Trophoblast cell (in vitro differentiated cells and primary cell): ENCODE data around the gene ALK.
"Not testable (repeated sequence)": the region's sequence is repeated elsewhere in the genome, so short reads cannot be mapped to it uniquely, and the experiment has no call there.

Source experiments
- DNase-seq, 2 donors: peaks; one replicate each; pipeline ENCODE4 v3.0.0-alpha.2; 2016
- H2AFZ ChIP-seq: 2 replicates; pipeline ENCODE4 v1.6.1; 2013; ENCODE audit warnings: low read length, moderate library complexity, mild to moderate bottlenecking; ENCODE audit not compliant: insufficient read depth, poor library complexity
- H2AK5ac ChIP-seq: 2 replicates; pipeline ENCODE4 v1.6.1; 2013; ENCODE audit warnings: mild to moderate bottlenecking, low read length
- H2BK120ac ChIP-seq: 2 replicates; pipeline ENCODE4 v1.6.1; 2013; ENCODE audit warnings: low read length, mild to moderate bottlenecking, moderate library complexity; ENCODE audit not compliant: insufficient read depth, poor library complexity
- H2BK12ac ChIP-seq: 2 replicates; pipeline ENCODE4 v1.6.1; 2013; ENCODE audit warnings: mild to moderate bottlenecking, low read length, moderate library complexity
- H2BK5ac ChIP-seq: 2 replicates; pipeline ENCODE4 v1.6.1; 2013; ENCODE audit warnings: low read length, low read depth, moderate library complexity, mild to moderate bottlenecking; ENCODE audit not compliant: poor library complexity
- H3K14ac ChIP-seq: 2 replicates; pipeline ENCODE4 v1.6.1; 2013; ENCODE audit warnings: mild to moderate bottlenecking, low read length
- H3K18ac ChIP-seq: 2 replicates; pipeline ENCODE4 v1.6.1; 2013; ENCODE audit warnings: mild to moderate bottlenecking, low read length
- H3K23ac ChIP-seq: 2 replicates; pipeline ENCODE4 v1.6.1; 2013; ENCODE audit warnings: low read length
- H3K27ac ChIP-seq: 2 replicates; pipeline ENCODE4 v1.5.1; 2013; ENCODE audit warnings: low read depth, mild to moderate bottlenecking, inconsistent platforms, low read length, moderate library complexity
- H3K27me3 ChIP-seq: 2 replicates; pipeline ENCODE4 v1.6.1; 2013; ENCODE audit warnings: inconsistent platforms, mild to moderate bottlenecking, low read length, moderate library complexity; ENCODE audit not compliant: insufficient read depth
- H3K36me3 ChIP-seq, 2 experiments: 1 replicate in 1 of 2; 2 replicates in 1 of 2; pipeline ENCODE4 v1.6.1; 2013; ENCODE audit warnings: low read length in 2 of 2, mild to moderate bottlenecking in 2 of 2, moderate library complexity in 1 of 2; ENCODE audit not compliant: insufficient read depth in 2 of 2, control insufficient read depth in 1 of 2
- H3K4ac ChIP-seq: 2 replicates; pipeline ENCODE4 v1.6.1; 2013; ENCODE audit warnings: low read depth, mild to moderate bottlenecking, low read length, moderate library complexity
- H3K4me1 ChIP-seq, 2 experiments: 1 replicate in 1 of 2; 2 replicates in 1 of 2; pipeline ENCODE4 v1.6.1; 2013; ENCODE audit warnings: low read length in 2 of 2, mild to moderate bottlenecking in 2 of 2, moderate library complexity in 1 of 2; ENCODE audit not compliant: insufficient read depth in 2 of 2, control insufficient read depth in 1 of 2
- H3K4me2 ChIP-seq: 2 replicates; pipeline ENCODE4 v1.6.1; 2013; ENCODE audit warnings: inconsistent platforms, mild to moderate bottlenecking, low read length, moderate library complexity
- H3K4me3 ChIP-seq: 2 replicates; pipeline ENCODE4 v1.5.1; 2013; ENCODE audit warnings: mild to moderate bottlenecking, low read depth, low read length, inconsistent platforms
- H3K79me1 ChIP-seq: one replicate; pipeline ENCODE4 v1.6.1; 2013; ENCODE audit warnings: low read length
- H3K79me2 ChIP-seq: 2 replicates; pipeline ENCODE4 v1.6.1; 2013; ENCODE audit warnings: low read length, mild to moderate bottlenecking; ENCODE audit not compliant: control insufficient read depth, insufficient read depth, poor library complexity
- H3K9ac ChIP-seq: 2 replicates; pipeline ENCODE4 v1.6.1; 2013; ENCODE audit warnings: mild to moderate bottlenecking, low read length
- H3K9me3 ChIP-seq: 2 replicates; pipeline ENCODE4 v1.6.1; 2013; ENCODE audit warnings: low read depth, mild to moderate bottlenecking, control low read depth, inconsistent platforms, low read length; ENCODE audit not compliant: insufficient read depth
- H4K12ac ChIP-seq: 2 replicates; pipeline ENCODE4 v1.6.1; 2013; ENCODE audit warnings: low read depth, mild to moderate bottlenecking, low read length, moderate library complexity
- H4K8ac ChIP-seq: 2 replicates; pipeline ENCODE4 v1.6.1; 2013; ENCODE audit warnings: low read depth, mild to moderate bottlenecking, low read length, moderate library complexity
- H4K91ac ChIP-seq: one replicate; pipeline ENCODE4 v1.6.1; 2013; ENCODE audit warnings: low read depth, mild to moderate bottlenecking, low read length, moderate library complexity
- WGBS: extraction: QIAGEN DNeasy Blood & Tissue Kit; methylation state at CpG from one replicate; pipeline ENCODE4 v1.1.7; 2013; ENCODE audit warnings: missing lambda C conversion rate; ENCODE audit not compliant: insufficient read length, insufficient coverage; ENCODE audit errors: extremely low coverage; 5-methylcytosine and 5-hydroxymethylcytosine counted together

ALK gene

GRCh38 chr2:29829841-29830240 is 91.5 kb downstream of the ALK start:
- Histone ChIP-seq H2BK5ac (no peak overlapping the region), H3K23ac (no peak overlapping the region), H3K9ac (no peak overlapping the region), H3K27me3 (no peaks in the 10 kb centered on the region), H3K18ac (no peak overlapping the region), H4K12ac (no peak overlapping the region), H3K27ac (no peak overlapping the region), H2BK120ac (no peak overlapping the region), H3K14ac (no peak overlapping the region), H3K9me3 (no peaks in the 10 kb centered on the region), H2BK12ac (no peak overlapping the region), H2AFZ (no peak overlapping the region), H3K4me1 (no peaks in the 10 kb centered on the region), H3K79me2 (no peaks in the 10 kb centered on the region), H4K91ac (no peak overlapping the region), H3K4me2 (no peak overlapping the region), H3K4ac (no peak overlapping the region), H3K4me3 (no peak overlapping the region), H2AK5ac (no peak overlapping the region), H3K79me1 (no peaks in the 10 kb centered on the region), H3K36me3 (no peaks in the 10 kb centered on the region), H4K8ac (no peak overlapping the region)
- no peak for DNase-seq
- no CpG with 5 or more reads among the region's 2 CpGs for WGBS

- H2BK12ac ChIP-seq, H4K8ac ChIP-seq, H3K9me3 ChIP-seq, H3K23ac ChIP-seq, H2AFZ ChIP-seq, H2BK5ac ChIP-seq, H4K91ac ChIP-seq, H3K27ac ChIP-seq, H2AK5ac ChIP-seq, H2BK120ac ChIP-seq, H3K4me1 ChIP-seq, H4K12ac ChIP-seq, H3K18ac ChIP-seq, H3K27me3 ChIP-seq, H3K4ac ChIP-seq, H3K14ac ChIP-seq, H3K4me3 ChIP-seq, H3K79me2 ChIP-seq, H3K9ac ChIP-seq, H3K4me2 ChIP-seq, DNase-seq, H3K79me1 ChIP-seq, H3K36me3 ChIP-seq: not testable (repeated sequence)
- WGBS = no CpG with 5 or more reads among the region's 1 CpG
These were observed 97.2 kb downstream of the ALK start for GRCh38 chr2:29824145-29824544.

GRCh38 chr2:29821591-29821990 is 99.8 kb downstream of the ALK start:
- H2BK12ac ChIP-seq = no peak overlapping the region
- H4K91ac ChIP-seq = no peak overlapping the region
- no peak overlapping the region for H2BK120ac ChIP-seq
- H3K4ac ChIP-seq = no peak overlapping the region
- no peaks in the 10 kb centered on the region for H3K79me1 ChIP-seq
- no peak overlapping the region for H2AK5ac ChIP-seq
- no peaks in the 10 kb centered on the region for H3K36me3 ChIP-seq
- H3K4me3 ChIP-seq = no peak overlapping the region
- H3K27ac ChIP-seq = no peak overlapping the region
- no peak overlapping the region for H2AFZ ChIP-seq
- peaks cover 5% of the 10 kb centered on the region for H3K9me3 ChIP-seq
- H4K12ac ChIP-seq = no peak overlapping the region
- H3K14ac ChIP-seq = no peak overlapping the region
- H3K9ac ChIP-seq = no peak overlapping the region
- no peak overlapping the region for H4K8ac ChIP-seq
- no peak for DNase-seq
- no peak overlapping the region for H3K4me2 ChIP-seq
- H3K4me1 ChIP-seq = no peaks in the 10 kb centered on the region
- H3K79me2 ChIP-seq = no peaks in the 10 kb centered on the region
- WGBS = no CpG with 5 or more reads among the region's 2 CpGs
- no peak overlapping the region for H3K23ac ChIP-seq
- H3K18ac ChIP-seq = no peak overlapping the region
- H3K27me3 ChIP-seq = no peaks in the 10 kb centered on the region
- H2BK5ac ChIP-seq = no peak overlapping the region

GRCh38 chr2:29819570-29819969 is 101.8 kb downstream of the ALK start:
- Histone ChIP-seq H4K8ac (no peak overlapping the region), H2BK5ac (no peak overlapping the region), H3K79me2 (no peaks in the 10 kb centered on the region), H3K4me2 (no peak overlapping the region), H3K4ac (no peak overlapping the region), H2BK12ac (no peak overlapping the region), H2AFZ (no peak overlapping the region), H3K4me1 (no peaks in the 10 kb centered on the region), H3K79me1 (no peaks in the 10 kb centered on the region), H3K36me3 (no peaks in the 10 kb centered on the region), H3K9ac (no peak overlapping the region), H2AK5ac (no peak overlapping the region), H3K14ac (no peak overlapping the region), H3K18ac (no peak overlapping the region), H3K23ac (no peak overlapping the region), H2BK120ac (no peak overlapping the region), H3K4me3 (no peak overlapping the region), H3K27ac (no peak overlapping the region), H3K27me3 (no peaks in the 10 kb centered on the region), H4K12ac (no peak overlapping the region), H4K91ac (no peak overlapping the region), H3K9me3 (peaks cover 5% of the 10 kb centered on the region)
- DNase-seq = no peak
